NCI-H187 treated with DMSO at 0.1 percent for 48 hours (cell line): Measurements from ENCODE around the gene RAB11FIP4.

ENCODE experiments used
- DNase-seq: peaks from one replicate; lab custom pipeline; 2025; lab: John Stamatoyannopoulos, UW

The RAB11FIP4 gene

DNA sequence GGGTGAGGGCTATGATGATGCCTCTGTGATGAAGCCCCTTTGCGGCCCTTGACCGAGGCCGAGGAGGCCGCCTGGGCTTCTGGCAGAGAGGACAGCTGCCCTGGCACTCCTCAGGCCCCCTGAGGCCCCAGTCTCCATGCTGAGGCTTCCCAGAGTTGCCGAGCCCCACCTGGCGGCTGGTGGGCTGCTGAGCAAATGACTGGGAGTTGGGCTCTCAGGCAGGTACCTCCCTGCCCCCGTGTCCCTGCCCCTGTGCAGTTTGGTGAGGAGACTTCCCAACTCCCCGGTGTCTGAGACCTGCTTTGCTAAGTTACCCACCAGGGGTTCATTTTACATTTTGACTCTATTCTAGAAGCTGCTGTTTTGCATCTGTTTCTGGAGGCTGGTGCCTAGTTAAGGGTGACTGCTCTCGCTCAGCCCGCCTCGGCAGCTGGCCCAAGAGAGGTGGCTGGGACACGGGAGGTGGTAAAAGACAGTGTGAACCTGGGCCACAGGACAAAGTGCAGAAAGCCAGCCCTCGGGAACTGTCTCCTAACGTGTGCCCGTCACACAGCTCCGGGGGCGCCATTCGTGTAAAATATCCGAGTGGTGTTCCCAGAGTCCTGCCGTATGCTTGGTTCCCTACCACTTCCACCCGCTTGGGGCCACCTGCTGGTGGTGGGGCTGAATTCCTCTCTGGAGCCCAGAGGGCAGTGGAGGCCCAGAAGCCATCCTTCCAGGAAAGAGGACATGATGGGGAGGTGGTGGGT is 134.5 kb downstream of the RAB11FIP4 start:
- no peak for DNase-seq

DNA sequence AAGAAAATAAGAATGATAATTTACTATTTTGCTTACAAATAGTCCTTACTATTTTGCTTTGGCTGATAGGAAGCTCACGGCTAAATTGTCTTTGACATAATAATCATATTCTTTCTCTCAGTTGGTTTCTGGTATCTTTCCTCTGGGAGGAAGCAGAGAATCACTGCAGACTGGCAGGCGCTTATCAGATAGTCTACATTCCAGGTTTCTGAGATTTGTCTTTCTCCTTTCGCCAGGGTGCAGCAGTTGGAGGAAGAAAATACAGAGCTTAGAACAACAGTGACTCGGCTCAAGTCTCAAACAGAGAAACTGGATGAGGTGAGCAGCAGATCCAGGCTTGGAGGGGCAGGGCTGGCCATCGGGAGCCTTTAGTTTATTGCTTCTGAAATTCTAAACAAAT is 136.1 kb downstream of the RAB11FIP4 start:
- no peak for DNase-seq

GRCh38 chr17:31528291-31528874 is 136.9 kb downstream of the RAB11FIP4 start:
- DNase-seq, result no peak

GRCh38 chr17:31529841-31530251 is 138.4 kb downstream of the RAB11FIP4 start:
- DNase-seq, result no peak

DNA sequence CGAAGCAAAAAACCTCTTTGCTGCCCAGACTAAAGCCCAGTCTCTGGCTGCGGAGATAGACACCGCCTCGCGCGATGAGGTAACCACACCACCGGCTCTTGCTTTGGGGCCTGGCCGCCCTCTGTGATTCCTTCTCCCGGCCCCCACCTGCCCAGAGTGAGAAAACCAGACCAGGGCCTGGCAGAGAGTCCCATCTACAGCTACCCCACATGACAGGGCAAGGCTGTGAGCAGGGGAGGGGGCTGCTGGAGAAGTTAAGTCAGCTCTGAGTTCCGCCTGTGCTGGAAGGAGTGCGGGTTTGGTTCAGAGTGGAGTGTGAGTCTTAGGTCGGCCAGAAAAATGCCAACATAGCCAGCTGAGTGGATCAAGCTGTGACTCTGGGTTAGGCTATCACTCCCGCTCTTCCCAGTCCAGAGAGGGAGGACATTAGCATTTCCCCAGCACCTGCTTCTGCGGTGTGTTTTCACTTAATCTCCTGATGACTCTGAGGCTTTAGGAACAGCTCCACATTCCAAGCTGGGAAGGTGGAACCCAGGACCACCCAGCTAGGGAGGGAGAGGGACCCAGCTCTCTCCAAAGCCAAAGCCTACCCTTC is 139.0 kb downstream of the RAB11FIP4 start:
- no peak for DNase-seq

GRCh38 chr17:31531336-31531980 is 140.0 kb downstream of the RAB11FIP4 start:
- DNase-seq, result no peak

DNA sequence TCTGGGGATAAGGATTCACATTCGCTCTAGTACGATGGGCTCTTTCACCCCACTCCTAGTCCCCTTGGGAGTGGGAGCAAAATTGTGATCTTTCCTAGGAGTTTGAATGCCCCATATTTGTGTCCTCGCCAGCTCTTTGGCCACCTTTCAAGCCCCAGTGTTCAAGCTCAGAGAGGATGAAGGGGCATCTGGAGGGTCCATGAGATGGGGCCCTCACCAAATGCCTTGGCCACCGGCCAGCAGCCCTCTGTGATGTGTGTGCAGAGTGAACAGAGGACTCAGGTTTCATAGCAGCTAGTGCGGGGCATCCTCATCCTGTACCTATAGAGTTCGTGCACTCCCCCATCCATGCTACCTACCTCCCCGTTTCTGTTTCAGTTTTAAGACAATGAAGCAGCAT is 140.6 kb downstream of the RAB11FIP4 start:
- no peak for DNase-seq

GRCh38 chr17:31532526-31532925 is 141.1 kb downstream of the RAB11FIP4 start:
- no peak for DNase-seq

DNA sequence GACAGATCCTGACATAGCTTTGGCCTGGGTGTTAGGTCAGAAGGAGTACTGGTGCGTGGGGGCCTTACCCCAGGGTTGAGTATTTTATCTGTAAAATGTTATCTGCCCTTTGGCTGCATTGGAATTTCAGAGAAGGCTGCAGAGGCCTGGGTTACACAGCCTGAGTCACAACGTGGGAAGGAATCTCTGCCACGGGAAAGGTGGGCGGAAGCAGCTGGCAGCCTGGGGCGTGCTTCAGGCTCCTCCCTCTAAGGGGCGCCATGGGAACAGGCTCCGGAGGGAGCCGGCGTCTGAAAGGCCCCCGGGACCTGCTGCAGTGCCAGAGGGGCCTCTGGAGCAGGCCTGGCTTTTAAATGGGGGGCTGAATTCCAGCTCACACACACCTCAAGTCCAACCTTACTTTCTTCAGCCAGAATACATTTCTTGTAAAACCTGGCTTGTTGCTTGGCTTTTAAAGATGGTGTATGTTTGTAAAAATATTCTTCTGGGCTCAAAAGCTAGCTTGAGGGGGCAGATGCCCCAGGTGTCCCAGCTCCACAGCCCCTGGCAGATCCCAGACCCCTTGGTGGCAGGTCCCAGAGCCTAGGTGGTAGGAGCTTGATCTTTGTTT is 142.2 kb downstream of the RAB11FIP4 start:
- no peak for DNase-seq

DNA sequence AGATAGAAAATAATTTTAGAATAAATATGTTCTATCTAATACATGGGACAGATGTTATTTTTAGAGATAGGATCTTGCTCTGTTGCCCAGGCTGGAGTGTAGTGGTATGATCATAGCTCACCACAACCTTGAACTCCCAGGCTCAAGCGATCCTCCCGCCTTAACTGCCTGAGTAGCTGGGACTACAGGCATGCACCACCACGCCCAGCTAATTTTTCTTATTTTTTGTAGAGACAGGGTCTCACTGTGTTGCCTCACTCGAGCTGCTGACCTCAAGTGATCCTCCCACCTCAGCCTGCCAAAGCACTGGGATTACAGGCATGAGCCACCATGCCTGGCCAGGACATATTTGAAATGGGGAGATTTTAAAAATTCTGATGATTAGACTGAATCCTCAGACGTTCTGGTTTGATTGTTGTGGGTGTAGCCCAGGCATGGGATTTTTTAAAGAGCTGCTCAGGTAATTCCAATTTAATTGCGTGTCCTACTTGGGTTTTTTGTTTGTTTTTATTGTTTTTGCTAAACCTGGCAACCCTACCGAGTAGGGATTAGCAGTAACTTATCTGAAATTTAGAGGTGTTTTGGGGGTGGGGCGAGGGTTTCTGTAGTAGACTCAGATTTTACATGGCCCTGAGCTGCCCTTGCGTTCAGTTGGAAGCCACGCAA is 142.9 kb downstream of the RAB11FIP4 start:
- DNase-seq, result no peak

DNA sequence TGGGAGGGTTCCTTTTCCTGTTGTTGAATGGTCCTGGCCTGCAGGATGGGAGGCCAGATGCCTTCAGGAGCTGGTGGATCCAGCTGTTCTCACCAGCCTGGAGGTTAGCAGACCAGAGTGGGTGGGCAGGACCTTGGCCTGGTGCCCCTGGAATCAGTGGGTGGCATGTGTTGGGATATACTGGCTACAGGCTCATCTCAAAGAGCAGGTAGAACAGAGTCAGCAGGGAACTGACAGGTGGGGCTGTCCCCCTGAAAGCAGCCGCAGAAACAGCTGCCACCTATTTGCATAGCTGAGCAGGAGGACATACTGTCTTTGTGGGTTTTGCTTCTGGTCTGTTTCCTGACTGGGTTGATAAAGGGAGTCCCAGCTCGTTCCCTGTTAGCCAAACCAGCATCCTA is 144.1 kb downstream of the RAB11FIP4 start:
- no peak for DNase-seq

- DNase-seq, result no peak
These were observed 145.0 kb downstream of the RAB11FIP4 start for GRCh38 chr17:31536451-31536850.

GRCh38 chr17:31537565-31538011 is 146.1 kb downstream of the RAB11FIP4 start:
- DNase-seq, result no peak

- no peak for DNase-seq
These were observed 146.7 kb downstream of the RAB11FIP4 start for GRCh38 chr17:31538080-31538762.

GRCh38 chr17:31540602-31541307 is 149.3 kb downstream of the RAB11FIP4 start:
- no peak for DNase-seq

GRCh38 chr17:31541559-31541958 is 150.1 kb downstream of the RAB11FIP4 start:
- no peak for DNase-seq

DNA sequence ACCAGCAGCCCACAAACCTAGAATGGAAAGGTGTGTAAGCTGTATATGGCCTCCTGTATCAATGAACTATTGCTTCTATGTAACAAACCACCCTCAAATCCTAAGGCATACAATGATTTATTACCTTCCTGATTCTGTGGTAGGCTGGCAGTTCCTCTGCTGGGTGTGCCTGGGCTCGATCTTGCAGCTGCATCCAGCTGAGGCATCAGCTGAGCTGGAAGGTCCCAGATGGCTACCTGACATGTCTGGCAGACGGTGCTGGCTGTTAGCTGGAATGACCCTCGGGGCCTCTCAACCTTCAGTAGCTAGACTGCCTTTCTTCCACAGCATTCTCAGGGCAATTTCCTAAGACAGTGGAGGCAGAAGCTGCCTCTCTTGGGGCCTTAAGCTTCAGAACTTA is 152.7 kb downstream of the RAB11FIP4 start:
- DNase-seq, result no peak

- DNase-seq, result no peak
These were observed 155.2 kb downstream of the RAB11FIP4 start for GRCh38 chr17:31546650-31547049.

DNA sequence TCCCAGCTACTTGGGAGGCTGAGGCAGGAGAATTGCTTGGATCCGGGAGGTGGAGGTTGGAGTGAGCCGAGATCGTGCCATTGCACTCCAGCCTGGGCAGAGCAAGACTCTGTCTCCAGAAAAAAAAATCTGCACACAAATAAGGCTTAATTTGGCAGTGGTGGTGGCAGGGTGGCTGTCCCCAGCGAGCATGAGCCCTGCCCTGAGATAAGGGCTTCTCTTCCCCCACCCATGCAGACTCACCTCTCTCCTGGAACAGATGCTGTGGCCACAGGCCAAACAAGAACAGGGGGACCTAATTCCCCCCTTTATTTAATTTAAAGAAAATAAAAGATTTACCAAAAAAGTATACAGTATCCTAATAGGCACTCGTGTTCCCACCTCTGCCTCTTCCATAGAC is 157.2 kb downstream of the RAB11FIP4 start:
- DNase-seq, result no peak

DNA sequence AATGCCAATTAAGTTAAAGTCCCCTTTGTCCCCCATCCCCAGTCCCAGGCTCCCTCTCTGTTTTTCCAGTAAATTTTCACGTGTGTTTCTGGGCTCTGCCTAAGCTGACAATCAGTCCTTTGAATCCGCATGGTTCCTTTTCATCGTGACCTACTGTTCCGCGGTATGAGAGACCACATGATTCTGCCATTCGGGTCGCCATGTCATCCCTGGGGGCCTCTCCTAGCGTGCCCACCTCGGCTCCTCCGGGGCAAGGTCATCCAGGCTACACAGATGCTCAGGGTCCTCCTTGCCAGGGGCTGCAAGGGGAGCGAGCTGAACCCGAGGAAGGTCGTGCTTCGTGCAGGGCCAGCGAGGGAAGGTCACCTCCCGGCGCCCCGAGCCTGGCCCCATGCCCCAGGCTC is 157.6 kb downstream of the RAB11FIP4 start:
- no peak for DNase-seq
